SKM-1 (cell line): Measurements from ENCODE around the gene NHS.

Experiments used
- DNase-seq: peaks from one replicate; lab custom pipeline; 2025; ENCODE audit not compliant: unreplicated experiment; lab: John Stamatoyannopoulos, UW

The NHS gene

GRCh38 chrX:17374619-17375366, at the start of gene NHS:
NHS (plus strand) TSS chrX:17375200; CDS start chrX:17375758, 558 bp downstream.
- DNase-seq = no peak

- DNase-seq = no peak
Observed at GRCh38 chrX:17328837-17329236, 46.2 kb upstream of the NHS start.

GRCh38 chrX:17336377-17336776, 38.6 kb upstream of the NHS start:
- no peak for DNase-seq

- no peak for DNase-seq
Observed at GRCh38 chrX:17355976-17356375, 19.0 kb upstream of the NHS start.

- DNase-seq = no peak
Observed at GRCh38 chrX:17359500-17359899, 15.5 kb upstream of the NHS start.

GRCh38 chrX:17361620-17362019, 13.4 kb upstream of the NHS start:
- no peak for DNase-seq

- no peak for DNase-seq
Observed at GRCh38 chrX:17368002-17368401, 7.0 kb upstream of the NHS start.

GRCh38 chrX:17369309-17369708, 5.7 kb upstream of the NHS start:
- DNase-seq = no peak

- no peak for DNase-seq
Observed at GRCh38 chrX:17370191-17370590, 4.8 kb upstream of the NHS start.

GRCh38 chrX:17372052-17372451, 2.9 kb upstream of the NHS start:
- DNase-seq = no peak

- DNase-seq = no peak
Observed at GRCh38 chrX:17373337-17373736, 1.7 kb upstream of the NHS start.

GRCh38 chrX:17375367-17375636, 302 bp downstream of the NHS start:
- no peak for DNase-seq

GRCh38 chrX:17375637-17376430, 834 bp downstream of the NHS start:
- DNase-seq = no peak

GRCh38 chrX:17376431-17377077, 1.6 kb downstream of the NHS start:
- no peak for DNase-seq

- DNase-seq = no peak
Observed at GRCh38 chrX:17377091-17377717, 2.2 kb downstream of the NHS start.

- DNase-seq = no peak
Observed at GRCh38 chrX:17377795-17378194, 2.8 kb downstream of the NHS start.

- DNase-seq = no peak
Observed at GRCh38 chrX:17380221-17380620, 5.2 kb downstream of the NHS start.

GRCh38 chrX:17390419-17390850, 15.4 kb downstream of the NHS start:
- DNase-seq = no peak

- no peak for DNase-seq
Observed at GRCh38 chrX:17395154-17395553, 20.2 kb downstream of the NHS start.

GRCh38 chrX:17397074-17397473, 22.1 kb downstream of the NHS start:
- DNase-seq = no peak

- DNase-seq = no peak
Observed at GRCh38 chrX:17403189-17403691, 28.2 kb downstream of the NHS start.
